HCT116 (cell line): Measurements from ENCODE around the gene HILPDA. TPM values are rescaled to one million over a fixed set of nuclear protein-coding genes. Genes with fewer than 3 reads are reported as not detected.
"Not testable (repeated sequence)": the region's sequence is repeated elsewhere in the genome, so short reads cannot be mapped to it uniquely, and the experiment has no call there.

ENCODE experiments used
- ATAC-seq: fragments of 200-7000 bp; cut with Tn5 transposase; 2 replicates; pipeline ENCODE4 v1.9.1; 2020; ENCODE audit warnings: mild to moderate bottlenecking, moderate library complexity
- BruUV-seq: library from RNA; stranded (reverse); fragments of 400-500 nt; replicated peaks from 2 replicates; lab custom pipeline; 2021; lab: Mats Ljungman, UMichigan
- CTCF ChIA-PET: fragments of 300-600 bp; sonication (Branson Sonifier 250); formaldehyde crosslinking; loops from one replicate; lab custom pipeline; 2021; ENCODE audit warnings: antibody characterized with exemption; lab: Charles Lee
- POLR2A ChIA-PET: fragments of 300-600, 350-600 bp; sonication (Branson Sonifier 250); formaldehyde crosslinking; loops from one replicate; lab custom pipeline; 2021; ENCODE audit warnings: antibody characterized with exemption; lab: Charles Lee
- RAD21 ChIA-PET, 2 experiments: fragments of 300-600 bp; sonication (Branson Sonifier 250); formaldehyde crosslinking; loops; one replicate each; lab custom pipeline; 2023; ENCODE audit warnings: low total read pairs in 2 of 2; ENCODE audit not compliant: uncharacterized antibody in 2 of 2, unreplicated experiment in 2 of 2, low non-redundant PET in 1 of 2; lab: Charles Lee
- DNase-seq: peaks from one replicate; pipeline ENCODE4 v3.0.0-alpha.2; 2010; ENCODE audit warnings: low read depth, low spot score
- H2AFZ ChIP-seq: fragments of 200-600 bp; shearing (Covaris generic), sonication (generic); 2 replicates; pipeline ENCODE4 v1.6.1; 2017; ENCODE audit warnings: low read depth, mixed run types, mixed read lengths, antibody characterized with exemption, low read length; ENCODE audit not compliant: poor library complexity, severe bottlenecking
- H3K27ac ChIP-seq: 2 replicates; pipeline ENCODE4 v1.5.1; 2012; ENCODE audit warnings: low read depth, low read length
- H3K27me3 ChIP-seq: fragments of 200-600 bp; sonication (generic); 2 replicates; pipeline ENCODE4 v1.6.1; 2016; ENCODE audit warnings: mixed run types, low read length, mixed read lengths; ENCODE audit not compliant: insufficient read depth
- H3K36me3 ChIP-seq, 2 experiments: fragments of 200-500 bp in 1 of 2; fragments of 200-600 bp in 1 of 2; sonication (Bioruptor generic) in 1 of 2; sonication (generic) in 1 of 2; 2 replicates each; pipeline versions ENCODE4 v1.5.1 to v1.6.1; 2014 to 2016; ENCODE audit warnings: low read length in 2 of 2, inconsistent platforms in 1 of 2, mixed read lengths in 1 of 2, mixed run types in 1 of 2; ENCODE audit not compliant: insufficient read depth in 2 of 2, control insufficient read depth in 1 of 2
- H3K4me1 ChIP-seq, 2 experiments: fragments of 200-600 bp in 1 of 2; sonication (generic) in 1 of 2; 2 replicates each; pipeline versions ENCODE4 v1.5.1 to v1.6.1; 2012 to 2017; ENCODE audit warnings: low read length in 2 of 2, inconsistent platforms in 1 of 2, mild to moderate bottlenecking in 1 of 2, mixed read lengths in 1 of 2, mixed run types in 1 of 2, moderate library complexity in 1 of 2; ENCODE audit not compliant: insufficient read depth in 2 of 2, control insufficient read depth in 1 of 2
- H3K4me2 ChIP-seq: fragments of 200-600 bp; sonication (generic); 2 replicates; pipeline ENCODE4 v1.6.1; 2017; ENCODE audit warnings: mixed run types, low read length, mixed read lengths
- H3K4me3 ChIP-seq, 2 experiments: fragments of 200-600 bp in 1 of 2; sonication (generic) in 1 of 2; replicated peaks in 1 of 2; 2 replicates each; pipeline ENCODE4 v1.5.1; 2011 to 2016; ENCODE audit warnings: low read length in 2 of 2, control low read depth in 1 of 2, low read depth in 1 of 2, mild to moderate bottlenecking in 1 of 2, mixed read lengths in 1 of 2, mixed run types in 1 of 2
- H3K79me2 ChIP-seq: fragments of 200-600 bp; sonication (generic); 2 replicates; pipeline ENCODE4 v1.6.1; 2017; ENCODE audit warnings: mild to moderate bottlenecking, mixed run types, low read length, moderate library complexity, mixed read lengths; ENCODE audit not compliant: insufficient read depth
- H3K9ac ChIP-seq: fragments of 200-600 bp; sonication (generic); 2 replicates; pipeline ENCODE4 v1.6.1; 2016; ENCODE audit warnings: low read length, mixed read lengths
- H3K9me2 ChIP-seq: fragments of 200-600 bp; sonication (generic), shearing (Covaris generic); 2 replicates; pipeline ENCODE4 v1.6.1; 2017; ENCODE audit warnings: mixed run types, mild to moderate bottlenecking, moderate library complexity; ENCODE audit not compliant: insufficient read depth
- H3K9me3 ChIP-seq, 2 experiments: fragments of 200-500 bp in 1 of 2; fragments of 200-600 bp in 1 of 2; sonication (Bioruptor generic) in 1 of 2; sonication (generic) in 1 of 2; 2 replicates each; pipeline ENCODE4 v1.6.1; 2014 to 2017; ENCODE audit warnings: low read length in 2 of 2, mixed read lengths in 2 of 2, inconsistent platforms in 1 of 2, low read depth in 1 of 2, mild to moderate bottlenecking in 1 of 2, mixed run types in 1 of 2, moderate library complexity in 1 of 2; ENCODE audit not compliant: control insufficient read depth in 1 of 2, insufficient read depth in 1 of 2
- H4K20me1 ChIP-seq: fragments of 200-600 bp; sonication (generic), shearing (Covaris generic); 2 replicates; pipeline ENCODE4 v1.6.1; 2017; ENCODE audit warnings: mixed run types, mild to moderate bottlenecking, moderate library complexity; ENCODE audit not compliant: insufficient read depth
- EGR1 ChIP-seq: IDR thresholded peaks from 2 replicates; pipeline ENCODE4 v1.6.1; 2012; ENCODE audit warnings: low read depth
- EZH2 ChIP-seq: fragments of 200-600 bp; sonication (generic); IDR thresholded peaks from 2 replicates; pipeline ENCODE4 v1.6.1; 2017; ENCODE audit warnings: antibody characterized with exemption, mixed run types
- JUND ChIP-seq: IDR thresholded peaks from 2 replicates; pipeline ENCODE4 v1.6.1; 2012
- POLR2AphosphoS5 ChIP-seq: IDR thresholded peaks from 2 replicates; pipeline ENCODE4 v1.6.1; 2011; ENCODE audit warnings: mild to moderate bottlenecking, low read depth, low read length, moderate library complexity
- ZNF274 ChIP-seq: fragments of 200-500 bp; sonication (Bioruptor generic); IDR thresholded peaks from 2 replicates; pipeline ENCODE4 v1.6.1; 2014; ENCODE audit warnings: mild to moderate bottlenecking, low read depth, low read length, inconsistent platforms
- intact Hi-C: fragments of 100-400 bp; cut with micrococcal nuclease; formaldehyde crosslinking; loops from 2 replicates; pipeline ENCODE4 v1.10.0; 2022
- total RNA-seq: library from RNA; stranded (reverse); gene quantifications from one replicate; pipeline ENCODE4 v1.2.1, GENCODE V29; 2021; ENCODE audit not compliant: unreplicated experiment

The HILPDA gene
- total RNA-seq, 1 experiment from 2014 or later: 32.8 TPM

DNA sequence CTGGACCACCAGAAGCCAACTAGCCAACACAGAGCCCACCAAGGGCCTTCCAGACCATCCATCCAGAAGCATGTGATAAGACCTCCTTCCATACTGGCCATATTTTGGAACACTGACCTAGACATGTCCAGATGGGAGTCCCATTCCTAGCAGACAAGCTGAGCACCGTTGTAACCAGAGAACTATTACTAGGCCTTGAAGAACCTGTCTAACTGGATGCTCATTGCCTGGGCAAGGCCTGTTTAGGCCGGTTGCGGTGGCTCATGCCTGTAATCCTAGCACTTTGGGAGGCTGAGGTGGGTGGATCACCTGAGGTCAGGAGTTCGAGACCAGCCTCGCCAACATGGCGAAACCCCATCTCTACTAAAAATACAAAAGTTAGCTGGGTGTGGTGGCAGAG, 1.7 kb downstream of the HILPDA start:
- Histone ChIP-seq H3K79me2 (peaks cover 51% of the 10 kb centered on the region), H3K4me1 (peaks cover 11 to 38% of the 10 kb centered on the region in 2 experiments), H3K4me2 (peak overlapping the region; percentile 83), H4K20me1 (peaks cover 12% of the 10 kb centered on the region; the same call in 1 of the 2 replicates), H3K4me3 (peak overlapping the region in 1 of 2 experiments; percentile 99; a peak in 2 of 4 replicates), H3K36me3 (peaks cover 4 to 20% of the 10 kb centered on the region in 2 experiments; a peak in 3 of 4 replicates)
- DNase-seq, BruUV-seq, H3K9me2 ChIP-seq, H3K9ac ChIP-seq, H2AFZ ChIP-seq, H3K27ac ChIP-seq, H3K27me3 ChIP-seq, ATAC-seq, CTCF ChIA-PET, POLR2A ChIA-PET, H3K9me3 ChIP-seq, intact Hi-C loops, RAD21 ChIA-PET: not testable (repeated sequence)

DNA sequence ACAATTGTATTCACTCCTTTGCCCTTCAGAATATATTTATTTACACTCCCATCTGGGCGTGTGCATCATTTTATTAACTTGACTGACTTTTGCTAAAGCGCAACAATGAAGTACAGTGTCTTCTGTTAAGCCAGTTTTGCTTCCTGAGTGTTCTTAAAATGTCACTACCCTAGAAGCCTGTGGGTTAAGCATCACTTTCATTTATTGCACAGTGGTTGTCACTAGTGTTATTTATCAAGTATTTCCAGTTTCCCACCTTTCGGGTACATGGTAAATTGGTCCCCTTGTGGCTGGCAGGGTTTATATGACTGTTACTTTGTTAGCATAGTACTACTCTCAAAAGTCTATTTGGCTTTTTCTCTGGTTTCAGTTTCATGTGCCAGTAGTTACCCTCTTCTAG, 3.3 kb downstream of the HILPDA start:
- intact Hi-C loops: loop anchor here (1.0 to 2.0 kb wide), 2 partner anchors 32 to 112 kb away; no protein-coding TSS in a partner anchor
- Histone ChIP-seq H3K4me3 (no peak overlapping the region), H3K79me2 (peaks cover 55% of the 10 kb centered on the region), H3K4me1 (peaks cover 11 to 38% of the 10 kb centered on the region in 2 experiments), H3K9me3 (no peaks in the 10 kb centered on the region), H4K20me1 (peaks cover 12% of the 10 kb centered on the region; the same call in 1 of the 2 replicates), H3K27me3 (no peaks in the 10 kb centered on the region), H3K9me2 (no peaks in the 10 kb centered on the region), H3K9ac (no peak overlapping the region), H2AFZ (no peak overlapping the region), H3K27ac (no peak overlapping the region), H3K36me3 (peaks cover 4 to 20% of the 10 kb centered on the region in 2 experiments; a peak in 3 of 4 replicates), H3K4me2 (peak overlapping the region; percentile 7; the same call in 1 of the 2 replicates)
- CTCF ChIA-PET: interaction anchor here (0.8 to 3.1 kb wide), 10 partner anchors 10 to 113 kb away, joined by 3 to 114 read pairs (median 4); no protein-coding TSS in a partner anchor
- RAD21 ChIA-PET: no interaction called here
- POLR2A ChIA-PET: no interaction called here
- TF ChIP-seq ZNF274 (no peak), EZH2 (no peak), JUND (no peak), EGR1 (no peak), POLR2AphosphoS5 (no peak; the same call in 1 of the 2 replicates)
- no TSS peak for BruUV-seq
- peak; percentile 3; the same call in 1 of the 2 replicates for ATAC-seq
- no peak for DNase-seq
